GM12878 (cell line): ENCODE measurements around the gene VTI1A. TPM values are rescaled to one million over a fixed set of nuclear protein-coding genes. Genes with fewer than 3 reads are reported as not detected.

ENCODE experiments used
- ATAC-seq: fragments of 200-7000 bp; cut with Tn5 transposase; 3 replicates; pipeline ENCODE4 v1.9.1; 2020; ENCODE audit warnings: mild to moderate bottlenecking, moderate library complexity
- BruUV-seq: library from RNA; stranded (reverse); fragments of 400-500 nt; replicated peaks from 2 replicates; lab custom pipeline; 2021; lab: Mats Ljungman, UMichigan
- CTCF ChIA-PET: fragments of 300-600 bp; sonication (Branson Sonifier 250); formaldehyde crosslinking; extraction: SDS; loops from one replicate; lab custom pipeline; 2021; ENCODE audit warnings: inconsistent platforms; lab: Yijun Ruan, JAX
- POLR2A ChIA-PET: fragments of 350-600 bp; formaldehyde crosslinking; extraction: SDS; loops from one replicate; lab custom pipeline; 2021; ENCODE audit warnings: inconsistent platforms; lab: Charles Lee
- RAD21 ChIA-PET: fragments of 300-600 bp; sonication (Branson Sonifier 250); formaldehyde crosslinking; loops from one replicate; lab custom pipeline; 2023; ENCODE audit warnings: antibody characterized with exemption; ENCODE audit not compliant: unreplicated experiment; lab: Charles Lee
- SMC1A ChIA-PET: fragments of 300-600 bp; sonication (Branson Sonifier 250); formaldehyde crosslinking; loops from one replicate; lab custom pipeline; 2023; ENCODE audit not compliant: unreplicated experiment, uncharacterized antibody; lab: Charles Lee
- DNase-seq: peaks from one replicate; pipeline ENCODE4 v3.0.0-alpha.2; 2011; ENCODE audit warnings: low read depth, low spot score
- FAIRE-seq: peaks from 3 replicates; lab custom pipeline; 2011; peaks lifted over from hg19 to GRCh38; lab: Jason Lieb, UNC
- H2AFZ ChIP-seq: 2 replicates; pipeline ENCODE4 v1.6.0; 2011; ENCODE audit warnings: low read depth, low read length, control low read depth; ENCODE audit not compliant: control insufficient read depth
- H3K27ac ChIP-seq: 2 replicates; pipeline ENCODE4 v1.5.1; 2011; ENCODE audit warnings: control low read depth; ENCODE audit not compliant: control insufficient read depth, insufficient read depth
- H3K27me3 ChIP-seq, 2 experiments: replicated peaks in 1 of 2; 2 replicates each; pipeline versions ENCODE4 v1.6.0 to v1.6.1; 2011; ENCODE audit warnings: low read length in 1 of 2; ENCODE audit not compliant: control insufficient read depth in 2 of 2, insufficient read depth in 2 of 2
- H3K36me3 ChIP-seq, 2 experiments: 2 replicates each; pipeline ENCODE4 v1.5.1; 2011; ENCODE audit warnings: low read length in 1 of 2; ENCODE audit not compliant: control insufficient read depth in 2 of 2, insufficient read depth in 2 of 2
- H3K4me1 ChIP-seq: 2 replicates; pipeline ENCODE4 v1.6.1; 2011; ENCODE audit warnings: mild to moderate bottlenecking, low read length, moderate library complexity, mixed read lengths; ENCODE audit not compliant: control insufficient read depth, insufficient read depth
- H3K4me2 ChIP-seq: 2 replicates; pipeline ENCODE4 v1.6.0; 2011; ENCODE audit warnings: control low read depth; ENCODE audit not compliant: control insufficient read depth, insufficient read depth
- H3K4me3 ChIP-seq: fragments of 200-600 bp; sonication (generic); 2 replicates; pipeline ENCODE4 v1.5.1; 2016
- H3K79me2 ChIP-seq: 2 replicates; pipeline ENCODE4 v1.6.0; 2011; ENCODE audit warnings: low read length; ENCODE audit not compliant: control insufficient read depth, insufficient read depth
- H3K9ac ChIP-seq: 2 replicates; pipeline ENCODE4 v1.8.0; 2011; ENCODE audit warnings: low read length, control low read depth, mixed read lengths; ENCODE audit not compliant: control insufficient read depth, insufficient read depth
- H3K9me3 ChIP-seq: replicated peaks from 3 replicates; pipeline ENCODE4 v1.5.1; 2011; ENCODE audit warnings: mild to moderate bottlenecking, low read length; ENCODE audit not compliant: control insufficient read depth, insufficient read depth
- H4K20me1 ChIP-seq: 2 replicates; pipeline ENCODE4 v1.6.0; 2011; ENCODE audit not compliant: control insufficient read depth, insufficient read depth
- BCL3 ChIP-seq: IDR thresholded peaks from 2 replicates; pipeline ENCODE4 v1.6.1; 2011; ENCODE audit warnings: borderline replicate concordance, low read depth, mild to moderate bottlenecking, moderate library complexity, low read length; ENCODE audit not compliant: insufficient read depth, poor library complexity, severe bottlenecking
- IRF4 ChIP-seq: IDR thresholded peaks from 2 replicates; pipeline ENCODE4 v1.6.1; 2011; ENCODE audit warnings: low read depth, low read length
- JUNB ChIP-seq: IDR thresholded peaks from 2 replicates; pipeline ENCODE4 v1.6.1; 2016; ENCODE audit warnings: antibody characterized with exemption, mild to moderate bottlenecking
- LARP7 ChIP-seq: fragments of 450-650 bp; IDR thresholded peaks from 2 replicates; pipeline ENCODE4 v1.6.1; 2017; ENCODE audit warnings: mild to moderate bottlenecking
- NR2C2 ChIP-seq: IDR thresholded peaks from 2 replicates; pipeline ENCODE4 v1.6.1; 2011; ENCODE audit warnings: borderline replicate concordance, low read depth; ENCODE audit not compliant: control insufficient read depth, insufficient read length
- TBL1XR1 ChIP-seq: IDR thresholded peaks from 2 replicates; pipeline ENCODE4 v1.6.1; 2012; ENCODE audit warnings: low read depth, low read length, improper control_type of control experiment
- ZBTB11 ChIP-seq: fragments of 450-650 bp; formaldehyde crosslinking; IDR thresholded peaks from 2 replicates; pipeline ENCODE4 v1.5.0; 2022; ENCODE audit warnings: mild to moderate bottlenecking, missing genetic modification characterization
- WGBS: methylation state at CpG from one replicate; pipeline ENCODE4 v1.1.6; 2016; ENCODE audit warnings: low lambda C conversion rate; ENCODE audit not compliant: insufficient replicate concordance, insufficient coverage; ENCODE audit errors: missing lambda C conversion rate; 5-methylcytosine and 5-hydroxymethylcytosine counted together
- in situ Hi-C: fragments of 300-500 bp; cut with MboI; formaldehyde crosslinking; loops from 9 replicates; pipeline ENCODE4 v1.14.3; 2018; ENCODE audit warnings: mixed read lengths
- intact Hi-C: fragments of 100-400 bp; cut with micrococcal nuclease; formaldehyde crosslinking; loops from one replicate; pipeline ENCODE4 v1.14.2; 2022; ENCODE audit not compliant: unreplicated experiment
- polyA plus RNA-seq, 11 experiments: library from polyadenylated mRNA; depleted of rRNA in 4 of 11; unstranded in 6 of 11; stranded (reverse) in 5 of 11; fragments of >200 nt; fragmentation: Nextera tagmentation in 4 of 11; fragmentation: Illumina TruSeq in 1 of 11; extraction: Ambion mirVana in 4 of 11; extraction: Trizol in 1 of 11; gene quantifications; 1 replicate in 1 of 11; 2 replicates in 10 of 11; pipeline versions ENCODE4 v1.2.1 to v1.2.3, GENCODE V29; 2011 to 2016; ENCODE audit warnings: inconsistent platforms in 2 of 11, missing spikeins in 2 of 11, low read depth in 1 of 11
- total RNA-seq, 4 experiments: library from RNA; depleted of rRNA in 3 of 4; stranded (reverse); fragments of >200 nt in 3 of 4; fragmentation: Illumina TruSeq in 1 of 4; extraction: Trizol in 1 of 4; gene quantifications; 2 replicates each; pipeline versions ENCODE4 v1.2.1 to v1.2.3, GENCODE V29; 2013 to 2021

The VTI1A gene
- total and polyA plus RNA-seq, 10 of the 15 experiments (the other 5 are each of a cell fraction or from before 2014, with no cell fraction given): 12.4 to 43.2 (median 27.5) TPM

GRCh38 chr10:112678581-112678980 is 231.6 kb downstream of the VTI1A start:
- Histone ChIP-seq H3K27ac (no peak overlapping the region), H3K27me3 (no peaks in the 10 kb centered on the region), H3K4me1 (no peaks in the 10 kb centered on the region), H3K9ac (no peak overlapping the region), H4K20me1 (no peaks in the 10 kb centered on the region), H2AFZ (no peak overlapping the region), H3K4me2 (no peak overlapping the region), H3K36me3 (no peaks in the 10 kb centered on the region; a peak in 1 of 4 replicates), H3K79me2 (no peaks in the 10 kb centered on the region), H3K9me3 (no peaks in the 10 kb centered on the region), H3K4me3 (no peak overlapping the region)
- ChIA-PET RAD21 (no interaction called here), CTCF (interaction anchor here (1.9 kb wide), 1 partner anchor 14 kb away, joined by 6 read pairs; no protein-coding TSS in a partner anchor), SMC1A (interaction anchor here (1.4 kb wide), 1 partner anchor 9 kb away, joined by 3 read pairs; no protein-coding TSS in a partner anchor), POLR2A (no interaction called here)
- in situ Hi-C loops (no loop called here), intact Hi-C loops (no loop called here)
- FAIRE-seq (no peak), DNase-seq (no peak), ATAC-seq (no peak)
- TF ChIP-seq ZBTB11 (CRISPR knock-in tag): no peak
- TF ChIP-seq JUNB: no peak
- no peak for TF ChIP-seq TBL1XR1
- no peak for TF ChIP-seq BCL3
- TF ChIP-seq IRF4: no peak
- no peak for TF ChIP-seq LARP7
- TF ChIP-seq NR2C2: no peak
- 93% methylated on average over 7 of the region's 7 CpGs for WGBS
- no TSS peak for BruUV-seq
